Stimulated activated CD4-positive, alpha-beta T cell treated with anti-CD3 and anti-CD28 coated beads, TNF-alpha, amount 100 ng/mL, for 1 hour (primary cell): ENCODE results near the gene PPARD.
"Not testable (repeated sequence)": the region's sequence is repeated elsewhere in the genome, so short reads cannot be mapped to it uniquely, and the experiment has no call there.

Source experiments
- DNase-seq, 3 donors: peaks; one replicate each; pipeline ENCODE4 v3.0.0-alpha.2; 2020; ENCODE audit warnings: low read depth in 3 of 3, low spot score in 1 of 3

PPARD gene

GRCh38 chr6:35403544-35404442, 61.4 kb downstream of the PPARD start:
- DNase-seq, result no peak

- no peak for DNase-seq
Measured at GRCh38 chr6:35406711-35407485, 64.5 kb downstream of the PPARD start.

GRCh38 chr6:35409245-35409644, 66.9 kb downstream of the PPARD start:
- DNase-seq, result no peak

- no peak for DNase-seq
Measured at GRCh38 chr6:35410131-35410530, 67.8 kb downstream of the PPARD start.

GRCh38 chr6:35411066-35411465, 68.7 kb downstream of the PPARD start:
- DNase-seq, result no peak

- no peak for DNase-seq
Measured at GRCh38 chr6:35412102-35412501, 69.7 kb downstream of the PPARD start.

GRCh38 chr6:35413911-35414310, 71.6 kb downstream of the PPARD start:
- DNase-seq, result no peak

GRCh38 chr6:35415065-35415891, 72.9 kb downstream of the PPARD start:
- no peak for DNase-seq

- DNase-seq, result no peak
Measured at GRCh38 chr6:35417979-35418661, 75.8 kb downstream of the PPARD start.

- no peak for DNase-seq
Measured at GRCh38 chr6:35419417-35419816, 77.1 kb downstream of the PPARD start.

GRCh38 chr6:35419961-35420360, 77.6 kb downstream of the PPARD start:
- no peak for DNase-seq

- no peak for DNase-seq
Measured at GRCh38 chr6:35425284-35425683, 82.9 kb downstream of the PPARD start.

GRCh38 chr6:35426074-35426473, 83.7 kb downstream of the PPARD start:
- DNase-seq, result no peak

GRCh38 chr6:35427435-35427834, 85.1 kb downstream of the PPARD start:
- no peak for DNase-seq

- no peak for DNase-seq
Measured at GRCh38 chr6:35427851-35428321, 85.5 kb downstream of the PPARD start.

GRCh38 chr6:35428421-35429149, 86.2 kb downstream of the PPARD start:
- DNase-seq, result no peak

- no peak for DNase-seq
Measured at GRCh38 chr6:35429463-35429862, 87.1 kb downstream of the PPARD start.

GRCh38 chr6:35432291-35432690, 89.9 kb downstream of the PPARD start:
- DNase-seq, result no peak

- not testable (repeated sequence) for DNase-seq
Measured at GRCh38 chr6:35432702-35433101, 90.3 kb downstream of the PPARD start.
